ENCODE data around the gene ADH6. TPM values are rescaled to one million over a fixed set of nuclear protein-coding genes. Genes with fewer than 3 reads are reported as not detected.

The ADH6 gene
- total RNA-seq, 1 experiment from 2014 or later: 0.18 TPM

GRCh38 chr4:99179178-99179577 is 39.9 kb downstream of the ADH6 start:
- DNase-seq (ENCODE audit: low read depth, low spot score) (no peak), ATAC-seq (no peak)
- Histone ChIP-seq H3K4me1 (ENCODE audit: control insufficient read depth, insufficient read depth, low read length) (no peaks in the 10 kb centered on the region), H3K9me3 (ENCODE audit: control insufficient read depth, insufficient read depth, low read depth, low read length) (no peaks in the 10 kb centered on the region), H3K36me3 (ENCODE audit: control insufficient read depth, insufficient read depth, low read length) (no peaks in the 10 kb centered on the region), H3K4me3 (ENCODE audit: low read depth in 2 of 2, low read length in 2 of 2) (no peak overlapping the region), H3K27ac (ENCODE audit: low read length) (no peak overlapping the region), H3K27me3 (ENCODE audit: control insufficient read depth, insufficient read depth, low read length) (no peaks in the 10 kb centered on the region)
- TF ChIP-seq POLR2AphosphoS5 (IDR thresholded peaks at IDR 0.05; ENCODE audit: low read depth, low read length) (no peak), TCF7L2 (IDR thresholded peaks at IDR 0.05; ENCODE audit: low read depth, low read length) (no peak), CTCF (IDR thresholded peaks at IDR 0.05) (no peak), SIN3A (IDR thresholded peaks at IDR 0.05; ENCODE audit: borderline replicate concordance, insufficient read depth, low read depth, low read length) (no peak)
- TF ChIP-seq, protein P1, sequence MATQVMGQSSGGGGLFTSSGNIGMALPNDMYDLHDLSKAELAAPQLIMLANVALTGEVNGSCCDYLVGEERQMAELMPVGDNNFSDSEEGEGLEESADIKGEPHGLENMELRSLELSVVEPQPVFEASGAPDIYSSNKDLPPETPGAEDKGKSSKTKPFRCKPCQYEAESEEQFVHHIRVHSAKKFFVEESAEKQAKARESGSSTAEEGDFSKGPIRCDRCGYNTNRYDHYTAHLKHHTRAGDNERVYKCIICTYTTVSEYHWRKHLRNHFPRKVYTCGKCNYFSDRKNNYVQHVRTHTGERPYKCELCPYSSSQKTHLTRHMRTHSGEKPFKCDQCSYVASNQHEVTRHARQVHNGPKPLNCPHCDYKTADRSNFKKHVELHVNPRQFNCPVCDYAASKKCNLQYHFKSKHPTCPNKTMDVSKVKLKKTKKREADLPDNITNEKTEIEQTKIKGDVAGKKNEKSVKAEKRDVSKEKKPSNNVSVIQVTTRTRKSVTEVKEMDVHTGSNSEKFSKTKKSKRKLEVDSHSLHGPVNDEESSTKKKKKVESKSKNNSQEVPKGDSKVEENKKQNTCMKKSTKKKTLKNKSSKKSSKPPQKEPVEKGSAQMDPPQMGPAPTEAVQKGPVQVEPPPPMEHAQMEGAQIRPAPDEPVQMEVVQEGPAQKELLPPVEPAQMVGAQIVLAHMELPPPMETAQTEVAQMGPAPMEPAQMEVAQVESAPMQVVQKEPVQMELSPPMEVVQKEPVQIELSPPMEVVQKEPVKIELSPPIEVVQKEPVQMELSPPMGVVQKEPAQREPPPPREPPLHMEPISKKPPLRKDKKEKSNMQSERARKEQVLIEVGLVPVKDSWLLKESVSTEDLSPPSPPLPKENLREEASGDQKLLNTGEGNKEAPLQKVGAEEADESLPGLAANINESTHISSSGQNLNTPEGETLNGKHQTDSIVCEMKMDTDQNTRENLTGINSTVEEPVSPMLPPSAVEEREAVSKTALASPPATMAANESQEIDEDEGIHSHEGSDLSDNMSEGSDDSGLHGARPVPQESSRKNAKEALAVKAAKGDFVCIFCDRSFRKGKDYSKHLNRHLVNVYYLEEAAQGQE (IDR thresholded peaks at IDR 0.05; ENCODE audit: insufficient read depth in 1 of 2, low read depth in 2 of 2, low read length in 1 of 2): no peak
- ChIA-PET CTCF (no interaction called here), POLR2A (no interaction called here)
- no TSS peak for BruUV-seq (replicated peaks)
- in situ Hi-C loops (cut with HindIII; ENCODE audit: low pct_unique_long_range_greater_than_20kb, low sequenced_read_pairs) (no loop called here), intact Hi-C loops (cut with micrococcal nuclease; ENCODE audit: unreplicated experiment) (no loop called here)

DNA sequence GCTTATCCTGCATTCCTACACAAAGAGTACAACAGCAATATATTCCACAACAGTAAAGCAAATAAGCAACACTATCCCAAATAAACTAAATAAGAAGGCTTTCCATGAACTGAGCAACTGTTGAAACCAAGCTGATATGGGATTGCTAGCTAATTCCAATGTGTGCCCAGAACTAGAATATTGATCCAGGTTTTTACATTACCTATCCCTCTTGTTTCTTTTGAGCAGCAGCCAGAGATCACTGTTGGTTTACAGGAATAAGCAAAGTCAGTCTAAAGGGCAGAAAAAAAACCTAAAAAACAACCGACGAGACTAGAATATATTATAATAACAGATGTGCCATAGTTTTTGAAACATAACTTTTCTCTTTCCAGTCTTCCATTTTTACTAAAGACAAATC is 52.5 kb downstream of the ADH6 start:
- Histone ChIP-seq H3K27ac (ENCODE audit: low read length) (no peak overlapping the region), H3K9me3 (ENCODE audit: control insufficient read depth, insufficient read depth, low read depth, low read length) (no peaks in the 10 kb centered on the region), H3K36me3 (ENCODE audit: control insufficient read depth, insufficient read depth, low read length) (no peaks in the 10 kb centered on the region), H3K4me3 (ENCODE audit: low read depth in 2 of 2, low read length in 2 of 2) (no peak overlapping the region), H3K27me3 (ENCODE audit: control insufficient read depth, insufficient read depth, low read length) (no peaks in the 10 kb centered on the region), H3K4me1 (ENCODE audit: control insufficient read depth, insufficient read depth, low read length) (no peaks in the 10 kb centered on the region)
- intact Hi-C loops (cut with micrococcal nuclease; ENCODE audit: unreplicated experiment) (no loop called here), in situ Hi-C loops (cut with HindIII; ENCODE audit: low pct_unique_long_range_greater_than_20kb, low sequenced_read_pairs) (no loop called here)
- TF ChIP-seq TCF7L2 (IDR thresholded peaks at IDR 0.05; ENCODE audit: low read depth, low read length) (no peak), CTCF (IDR thresholded peaks at IDR 0.05) (no peak)
- DNase-seq (ENCODE audit: low read depth, low spot score) (no peak), ATAC-seq (no peak)
- POLR2A ChIA-PET: no interaction called here
- CTCF ChIA-PET: no interaction called here
- BruUV-seq (replicated peaks): no TSS peak

GRCh38 chr4:99165978-99166377 is 53.1 kb downstream of the ADH6 start:
- in situ Hi-C loops (cut with HindIII; ENCODE audit: low pct_unique_long_range_greater_than_20kb, low sequenced_read_pairs) (no loop called here), intact Hi-C loops (cut with micrococcal nuclease; ENCODE audit: unreplicated experiment) (no loop called here)
- H3K9me3 ChIP-seq (ENCODE audit: control insufficient read depth, insufficient read depth, low read depth, low read length): no peaks in the 10 kb centered on the region
- no peaks in the 10 kb centered on the region for H3K4me1 ChIP-seq (ENCODE audit: control insufficient read depth, insufficient read depth, low read length)
- H3K27me3 ChIP-seq (ENCODE audit: control insufficient read depth, insufficient read depth, low read length): no peaks in the 10 kb centered on the region
- ChIA-PET CTCF (no interaction called here), POLR2A (no interaction called here)
- DNase-seq (ENCODE audit: low read depth, low spot score): no peak
- no peaks in the 10 kb centered on the region for H3K36me3 ChIP-seq (ENCODE audit: control insufficient read depth, insufficient read depth, low read length)
- H3K4me3 ChIP-seq (ENCODE audit: low read depth in 2 of 2, low read length in 2 of 2): no peak overlapping the region
- no peak overlapping the region for H3K27ac ChIP-seq (ENCODE audit: low read length)
- no peak for ATAC-seq
- no TSS peak for BruUV-seq (replicated peaks)
- TF ChIP-seq CTCF (IDR thresholded peaks at IDR 0.05): no peak
- TF ChIP-seq POLR2AphosphoS5 (IDR thresholded peaks at IDR 0.05; ENCODE audit: low read depth, low read length): no peak
- no peak for TF ChIP-seq SIN3A (IDR thresholded peaks at IDR 0.05; ENCODE audit: borderline replicate concordance, insufficient read depth, low read depth, low read length)
- TF ChIP-seq, protein P1 (IDR thresholded peaks at IDR 0.05; ENCODE audit: insufficient read depth in 1 of 2, low read depth in 2 of 2, low read length in 1 of 2): no peak
- TF ChIP-seq TCF7L2 (IDR thresholded peaks at IDR 0.05; ENCODE audit: low read depth, low read length): no peak
